Epidermal melanocyte (primary cell): ENCODE measurements around the gene ANGPTL2.

Experiments used
- DNase-seq: peaks from one replicate; pipeline ENCODE4 v3.0.0; 2011; ENCODE audit warnings: low spot score; ENCODE audit not compliant: insufficient read length

The ANGPTL2 gene

GRCh38 chr9:127119320-127119709 is 3.1 kb downstream of the ANGPTL2 start:
- DNase-seq: no peak

DNA sequence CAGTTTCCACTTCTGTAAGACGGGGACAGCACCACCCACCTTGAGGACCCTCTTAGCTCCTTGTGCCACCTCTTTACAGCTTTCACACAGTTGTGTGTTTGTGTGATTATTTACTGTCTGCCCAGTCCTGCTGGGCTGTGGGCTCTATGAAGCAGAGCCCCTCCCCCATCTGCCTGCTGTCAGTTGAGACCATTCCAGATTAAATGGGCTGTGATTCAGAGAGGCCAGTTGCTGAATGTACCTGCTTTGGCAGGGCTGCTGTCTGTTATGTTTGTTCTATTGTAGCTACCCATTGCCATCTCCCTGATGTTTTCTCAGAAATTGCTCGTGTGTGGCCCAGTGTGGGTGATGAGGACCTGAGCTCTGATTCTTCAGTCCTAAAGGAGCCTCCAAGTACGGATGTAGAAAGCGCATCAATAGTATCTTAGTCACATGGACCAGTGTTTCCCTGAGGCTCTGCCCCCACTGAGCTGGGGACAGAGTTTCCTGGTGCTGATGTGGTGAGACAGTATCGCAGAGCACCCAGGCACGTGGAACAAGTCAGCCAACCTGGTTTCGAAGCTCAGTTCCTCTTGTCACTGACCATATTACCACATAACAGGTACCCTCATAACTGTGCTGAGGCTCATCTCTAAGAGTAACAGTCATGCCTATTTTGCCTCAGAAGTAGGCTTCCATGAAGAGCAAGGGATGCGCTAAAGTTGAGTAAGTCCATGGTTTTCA is 3.7 kb downstream of the ANGPTL2 start:
- DNase-seq: no peak

DNA sequence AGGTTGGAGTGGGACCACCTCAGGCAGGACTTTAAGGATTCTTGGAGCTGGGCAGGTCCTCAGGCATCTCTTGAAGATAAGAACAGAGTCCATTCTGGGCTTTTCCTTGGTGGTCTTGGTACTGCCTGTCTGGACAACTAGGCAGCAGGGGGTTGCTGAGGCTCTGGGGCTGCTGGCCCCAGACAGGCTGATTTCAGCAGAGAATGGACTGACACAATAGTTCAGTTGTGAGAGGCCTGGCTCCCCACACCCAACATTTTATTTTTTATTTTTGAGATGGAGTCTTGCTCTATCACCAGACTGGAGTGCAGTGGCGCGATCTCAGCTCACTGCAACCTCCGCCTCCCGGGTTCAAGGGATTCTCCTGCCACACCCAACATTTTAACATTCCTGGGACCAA is 4.6 kb downstream of the ANGPTL2 start:
- DNase-seq: no peak

- DNase-seq: no peak
Measured at GRCh38 chr9:127116957-127117356, 5.5 kb downstream of the ANGPTL2 start.

DNA sequence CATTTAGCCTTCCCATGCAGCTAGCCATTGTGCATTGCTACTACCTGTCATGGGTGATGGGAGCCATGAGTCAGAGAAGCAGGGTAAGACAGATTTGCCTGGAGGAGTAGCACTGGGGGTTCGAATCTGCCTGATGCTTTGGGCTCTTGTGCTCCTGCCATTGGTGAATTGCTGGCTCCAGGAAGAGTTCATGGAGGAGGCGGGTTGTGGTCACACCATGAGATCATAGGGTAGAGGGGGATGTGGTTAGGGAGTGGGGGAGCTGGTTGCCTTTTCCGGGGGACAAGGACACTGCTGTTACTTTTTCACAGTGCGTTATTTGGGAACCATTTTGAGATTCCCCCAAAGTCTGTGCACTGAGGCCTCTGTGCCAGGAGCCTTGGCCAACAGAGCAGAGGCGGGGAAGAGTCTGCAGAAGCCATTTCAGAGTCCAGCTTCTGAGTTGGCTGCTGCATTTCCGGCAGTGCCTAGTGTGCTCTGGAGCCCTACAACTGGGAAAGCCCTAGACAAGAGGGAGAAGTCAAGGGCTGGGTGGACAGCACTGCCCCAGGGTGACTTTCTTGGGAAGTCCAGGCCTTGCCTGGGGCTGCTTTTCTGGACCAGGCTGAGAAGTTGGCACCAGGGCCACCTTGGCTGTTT is 6.2 kb downstream of the ANGPTL2 start:
- no peak for DNase-seq

GRCh38 chr9:127114606-127115005 is 7.8 kb downstream of the ANGPTL2 start:
- DNase-seq: no peak

DNA sequence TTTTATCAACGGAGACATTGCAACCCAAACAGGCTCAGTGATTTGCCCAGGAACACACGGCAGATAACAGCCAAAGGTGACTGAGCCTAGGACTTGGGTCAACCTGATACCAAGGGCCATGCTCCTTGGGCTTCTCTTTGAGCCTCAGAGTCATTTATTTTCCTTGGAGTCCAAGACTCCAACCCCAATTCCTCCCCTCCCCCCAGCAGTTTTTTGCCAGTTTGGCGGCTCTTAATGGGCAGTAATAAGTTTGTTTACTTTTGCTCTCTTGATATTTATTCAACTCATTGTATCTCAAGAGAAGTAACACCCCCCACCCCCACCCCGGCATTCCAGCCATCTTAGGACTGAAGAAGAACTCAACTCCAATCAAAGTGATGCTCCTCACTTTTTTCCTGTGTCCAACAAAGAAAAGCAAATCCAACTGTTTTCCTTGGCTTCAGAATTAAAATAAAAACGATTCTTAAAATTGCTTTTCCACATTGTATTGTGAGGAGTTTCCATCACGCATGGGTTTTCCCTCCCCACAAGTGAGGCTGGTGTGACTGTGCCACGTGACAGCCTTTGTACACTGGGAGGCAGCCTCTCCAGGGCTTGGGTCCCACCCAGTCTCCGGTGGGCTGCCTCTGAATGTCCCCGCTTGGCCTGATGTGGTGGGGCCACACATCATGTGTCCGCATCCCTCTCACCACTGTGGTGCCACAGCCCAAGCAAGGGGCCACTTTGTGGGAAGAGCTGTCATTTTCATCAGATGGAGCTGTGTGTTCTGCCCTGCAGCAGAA is 9.1 kb downstream of the ANGPTL2 start:
- DNase-seq: no peak

- DNase-seq: no peak
Measured at GRCh38 chr9:127112735-127113161, 9.7 kb downstream of the ANGPTL2 start.

- DNase-seq: no peak
Measured at GRCh38 chr9:127112056-127112455, 10.4 kb downstream of the ANGPTL2 start.

DNA sequence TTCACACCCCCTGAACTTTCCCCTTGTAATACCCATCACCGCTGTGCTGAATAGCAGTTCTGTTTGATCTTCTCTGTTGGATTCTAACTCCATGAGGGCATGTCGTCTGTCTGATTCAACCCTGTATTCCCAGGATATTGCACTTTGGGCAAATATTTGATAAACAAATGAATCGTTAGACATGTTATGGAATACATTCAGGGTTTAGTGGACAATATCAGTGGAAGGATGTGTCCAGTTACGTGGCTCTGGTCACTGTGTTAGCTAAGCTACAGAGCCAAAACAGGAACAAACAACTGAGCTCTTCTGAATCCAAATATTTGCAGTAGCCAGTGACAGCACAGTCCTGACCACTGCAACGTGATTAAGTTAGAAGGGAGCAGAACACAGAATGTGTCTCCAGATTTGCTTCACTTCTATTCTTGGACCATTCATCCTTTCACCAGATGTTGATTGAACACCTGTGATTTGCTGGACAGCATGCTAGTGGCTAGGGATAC is 13.2 kb downstream of the ANGPTL2 start:
- DNase-seq: no peak

GRCh38 chr9:127107929-127108876 is 14.2 kb downstream of the ANGPTL2 start:
- DNase-seq: no peak

DNA sequence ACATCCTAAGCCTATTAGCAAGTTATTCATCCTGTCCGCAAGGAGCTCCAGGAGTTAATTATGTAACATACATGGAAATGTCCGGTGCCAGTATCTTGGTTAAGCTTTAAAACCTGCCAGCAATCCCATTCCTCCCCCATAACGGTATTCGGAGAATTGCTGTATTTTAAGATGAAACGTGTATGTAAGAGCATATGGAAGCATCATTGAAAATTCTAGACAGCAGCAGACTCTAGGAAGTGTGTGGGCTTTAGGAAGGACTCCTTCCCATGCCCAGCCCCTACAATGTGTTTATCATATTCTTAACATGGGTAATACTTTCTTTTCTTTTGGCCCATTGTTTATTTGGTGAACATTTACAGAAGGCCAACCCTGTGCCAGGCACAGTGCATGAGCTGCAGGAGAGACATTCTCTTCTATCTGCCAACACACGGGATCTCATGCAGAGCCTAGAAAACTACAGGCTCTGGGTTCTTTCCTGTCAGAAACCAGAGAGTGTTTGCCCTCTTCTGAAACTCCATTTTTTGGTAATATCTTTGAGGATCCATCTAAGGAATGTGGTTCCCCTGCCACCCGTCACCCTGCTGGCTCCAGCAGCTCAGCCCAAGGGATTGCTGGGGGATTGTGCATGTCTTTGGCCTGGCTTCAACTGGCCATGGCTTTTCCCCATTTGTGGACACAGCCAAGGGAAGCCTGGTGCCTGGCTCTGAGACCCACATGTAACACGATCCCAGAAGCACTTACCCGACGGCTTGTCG is 15.1 kb downstream of the ANGPTL2 start:
- DNase-seq: no peak

GRCh38 chr9:127106466-127106855 is 16.0 kb downstream of the ANGPTL2 start:
- no peak for DNase-seq

DNA sequence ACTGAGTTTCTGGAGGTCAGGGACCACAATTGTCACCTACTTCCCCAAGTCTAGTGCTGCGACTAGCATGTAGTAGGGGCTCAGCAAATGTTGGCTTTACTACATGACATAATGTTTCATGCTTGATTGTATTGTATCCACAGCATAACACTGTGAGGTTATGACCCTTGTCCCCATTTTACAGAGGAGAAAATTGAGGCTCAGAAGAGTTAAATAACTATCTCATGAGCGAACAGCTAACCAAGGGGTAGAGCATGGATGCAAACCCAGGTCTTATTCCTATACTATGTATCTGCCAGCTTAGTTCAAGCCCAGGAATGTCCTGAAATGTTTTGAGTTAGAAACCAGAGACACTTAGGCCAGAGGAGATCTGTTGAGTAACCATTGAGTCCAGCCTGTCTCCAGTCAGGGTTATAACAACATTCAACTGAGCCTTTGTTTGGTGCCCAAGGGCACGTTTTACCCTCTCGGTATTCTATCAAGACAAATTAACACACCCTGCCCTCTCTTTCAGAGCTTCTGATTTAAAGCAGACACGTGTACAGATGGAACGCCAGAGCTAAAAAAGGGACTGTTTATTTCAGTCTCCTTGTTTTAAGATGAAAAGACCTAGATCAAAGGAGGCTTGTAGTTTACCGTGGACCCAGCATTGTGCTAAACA is 16.5 kb downstream of the ANGPTL2 start:
- no peak for DNase-seq

GRCh38 chr9:127104581-127105311 is 17.7 kb downstream of the ANGPTL2 start:
- no peak for DNase-seq

DNA sequence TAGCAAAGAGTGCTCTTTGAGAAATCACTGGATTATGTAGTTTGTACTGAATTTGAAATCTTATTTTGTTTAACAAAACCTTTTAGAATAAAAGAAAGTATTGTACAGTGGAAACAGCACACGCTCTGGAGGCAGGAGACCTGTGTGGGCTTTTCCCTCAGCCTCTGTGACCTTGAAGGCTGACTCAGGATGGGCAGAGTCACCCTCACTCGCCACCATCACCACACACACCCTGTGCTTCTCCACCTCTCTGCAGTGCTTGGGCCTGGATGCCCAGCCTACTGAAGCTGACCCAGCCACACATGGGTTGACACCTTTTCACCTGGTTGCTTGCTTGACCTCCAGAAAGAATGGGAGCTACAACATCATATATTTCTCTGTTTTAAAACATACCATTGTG is 19.6 kb downstream of the ANGPTL2 start:
- no peak for DNase-seq

DNA sequence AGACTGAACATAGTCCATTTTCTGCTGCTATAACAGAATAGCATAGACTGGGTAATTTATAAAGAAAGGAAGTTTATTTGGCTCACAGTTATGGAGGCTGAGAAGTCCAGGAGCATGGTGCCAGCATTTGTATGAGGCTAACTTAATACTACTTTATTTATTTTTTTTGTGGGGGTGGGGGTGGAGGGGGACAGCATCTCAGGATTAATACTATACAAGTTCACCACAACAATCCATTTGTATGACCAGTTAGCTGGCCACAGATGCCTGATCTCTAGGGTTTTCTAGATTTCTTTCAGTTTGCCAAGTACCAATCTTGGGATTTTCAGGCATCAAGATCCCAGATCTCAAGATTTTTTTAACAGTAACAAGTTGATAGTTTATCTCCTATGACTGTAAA is 20.3 kb downstream of the ANGPTL2 start:
- DNase-seq: no peak

GRCh38 chr9:127099664-127100063 is 22.8 kb downstream of the ANGPTL2 start:
- DNase-seq: no peak

GRCh38 chr9:127098916-127099553 is 23.4 kb downstream of the ANGPTL2 start:
- no peak for DNase-seq
